SK-MEL-5 (cell line): ENCODE results near the gene CLNS1A. TPM values are rescaled to one million over a fixed set of nuclear protein-coding genes. Genes with fewer than 3 reads are reported as not detected.
"Not testable (repeated sequence)": the region's sequence is repeated elsewhere in the genome, so short reads cannot be mapped to it uniquely, and the experiment has no call there.

Source experiments
- DNase-seq: peaks from one replicate; pipeline ENCODE4 v3.0.0-alpha.2; 2016; ENCODE audit warnings: low read depth, low spot score
- in situ Hi-C: cut with HindIII; loops from 2 replicates; pipeline ENCODE4 v1.10.0; 2016; ENCODE audit warnings: low sequenced_read_pairs, high pct_unique_total_duplicates, low pct_unique_long_range_greater_than_20kb
- small RNA-seq, 2 experiments: library from RNA; depleted of rRNA; stranded (forward); fragments of <200 nt; gene quantifications; one replicate each; pipeline ENCODE3, GENCODE V24; 2014
- total RNA-seq: library from RNA; depleted of rRNA; stranded (reverse); fragments of >200 nt; shearing (Covaris generic); gene quantifications from 2 replicates; pipeline ENCODE4 v1.2.3, GENCODE V29; 2014; rRNA removed

The CLNS1A gene
- total RNA-seq, 1 experiment from 2014 or later, result 224 TPM

DNA sequence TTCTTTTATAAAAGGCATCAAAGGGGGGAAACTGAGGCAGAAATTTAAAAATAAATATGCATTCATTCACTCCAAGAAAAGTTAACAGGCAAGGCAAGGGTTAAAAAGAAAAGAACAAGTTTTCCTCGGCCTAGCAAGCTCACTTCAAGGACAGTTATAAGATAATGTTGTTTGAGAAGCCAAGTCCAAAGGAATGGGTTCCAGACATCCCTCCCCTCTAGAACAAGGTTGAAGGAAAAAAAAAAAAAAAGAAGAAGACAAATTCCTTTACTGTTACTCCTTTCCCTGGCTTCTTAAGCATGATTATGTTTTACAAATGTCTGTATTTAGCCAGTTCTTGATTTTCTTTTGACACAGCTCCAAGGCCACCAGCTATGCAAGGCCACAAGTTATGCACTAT lies 62.2 kb downstream of the CLNS1A start:
- in situ Hi-C loops, DNase-seq: not testable (repeated sequence)

DNA sequence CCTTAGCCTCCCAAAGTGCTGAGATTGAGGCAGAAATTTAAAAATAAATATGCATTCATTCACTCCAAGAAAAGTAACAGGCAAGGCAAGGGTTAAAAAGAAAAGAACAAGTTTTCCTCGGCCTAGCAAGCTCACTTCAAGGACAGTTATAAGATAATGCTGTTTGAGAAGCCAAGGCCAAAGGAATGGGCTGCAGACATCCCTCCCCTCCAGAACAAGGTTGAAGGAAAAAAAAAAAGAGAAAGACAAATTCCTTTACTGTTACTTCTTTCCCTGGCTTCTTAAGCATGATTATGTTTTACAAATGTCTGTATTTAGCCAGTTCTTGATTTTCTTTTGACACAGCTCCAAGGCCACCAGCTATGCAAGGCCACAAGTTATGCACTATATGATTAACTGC lies 66.7 kb downstream of the CLNS1A start:
- DNase-seq, in situ Hi-C loops: not testable (repeated sequence)

DNA sequence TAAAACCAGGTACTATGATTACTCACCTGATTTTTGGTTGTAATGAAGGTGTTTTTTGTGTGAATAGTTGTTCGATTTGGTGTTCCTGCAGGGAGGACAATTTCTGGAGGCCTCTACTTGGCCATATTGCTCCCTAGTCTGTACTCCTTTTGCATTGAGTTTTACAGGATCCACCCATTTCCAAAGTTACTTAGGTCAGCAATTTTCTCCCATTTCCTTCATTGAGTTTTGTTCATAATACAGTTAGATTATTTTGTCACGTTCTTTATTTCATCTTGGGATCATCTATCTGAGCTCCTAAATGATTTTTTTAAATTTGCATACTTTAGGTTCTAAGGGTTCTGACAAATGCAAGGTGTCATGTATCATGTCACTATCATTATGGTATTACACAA lies 67.9 kb downstream of the CLNS1A start:
- in situ Hi-C loops, result no loop called here
- DNase-seq, result no peak

DNA sequence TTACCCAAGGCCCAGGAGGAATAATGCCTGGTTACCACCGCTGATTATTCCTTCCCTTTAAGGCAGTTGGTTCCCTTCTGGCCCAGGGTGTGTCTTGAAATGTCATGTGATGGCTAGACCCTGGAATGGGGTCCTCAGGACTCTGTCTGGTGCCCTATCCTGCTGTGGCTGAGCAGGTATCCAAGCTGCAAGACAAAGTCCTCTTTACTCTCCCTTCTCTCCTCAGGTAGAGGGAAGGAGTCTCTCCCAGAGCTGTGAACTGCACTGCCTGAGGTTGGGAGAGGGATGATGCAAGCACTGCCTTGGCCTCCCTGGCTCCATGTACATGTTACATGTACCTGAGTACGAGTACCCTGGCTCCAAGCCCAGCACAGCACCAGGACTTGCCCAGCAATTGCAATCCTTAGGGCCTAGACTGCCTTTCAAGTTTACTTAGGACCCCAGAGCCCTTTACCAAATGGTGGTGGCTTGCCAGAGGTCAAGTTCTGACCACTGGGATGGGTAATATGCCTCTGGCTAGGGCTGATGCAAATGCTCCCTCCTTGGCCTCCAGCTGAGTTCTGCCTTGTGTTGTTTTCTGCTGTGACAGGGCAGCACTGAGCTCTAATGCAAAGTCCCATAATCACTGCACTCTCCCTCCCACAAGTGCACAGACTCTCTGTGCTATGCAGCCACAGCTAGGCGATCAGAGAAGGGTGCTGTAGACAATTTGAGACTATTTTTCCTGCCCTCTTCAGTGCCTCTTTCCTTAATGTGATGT lies 68.5 kb downstream of the CLNS1A start:
- in situ Hi-C loops, result no loop called here
- DNase-seq, result no peak

DNA sequence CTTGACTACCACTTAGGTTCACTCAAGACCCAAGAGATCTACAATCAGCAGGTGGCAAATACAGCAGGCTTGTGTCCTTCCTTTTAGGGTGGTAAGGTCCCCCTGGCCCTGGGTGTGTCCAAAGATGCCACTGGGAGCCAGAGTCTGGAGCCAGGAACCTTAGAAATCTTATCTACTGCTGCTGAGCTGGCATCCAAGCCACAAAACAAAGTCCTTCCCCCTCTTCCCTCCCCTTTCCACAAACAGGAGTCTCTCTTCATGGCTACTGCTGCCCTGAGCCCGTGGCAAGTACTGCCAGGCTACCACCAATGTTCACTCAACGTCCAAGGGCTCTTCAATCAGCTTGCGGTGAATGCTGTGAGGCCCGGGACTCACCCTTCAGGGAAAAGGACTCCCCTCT lies 69.3 kb downstream of the CLNS1A start:
- in situ Hi-C loops, result no loop called here
- DNase-seq, result no peak

Small RNAs within 50 kb of the gene (small RNA-seq; reads per million reads assigned to genes)
- gene RNU7-59P, result 0 reads per million in 2 experiments

Other genes starting within 250 kb of the CLNS1A start
- gene PAK1, start 163.7 kb downstream of the CLNS1A start, total RNA-seq, result 28.8 and 29.0 TPM in 2 replicates
- 0.67 and 1.4 TPM in 2 replicates for gene AQP11, start 47.8 kb downstream of the CLNS1A start, total RNA-seq
- 12.1 and 12.3 TPM in 2 replicates for gene RSF1, start 182.9 kb upstream of the CLNS1A start, total RNA-seq
- 6.5 and 7.3 TPM in 2 replicates for gene AAMDC, start 183.3 kb upstream of the CLNS1A start, total RNA-seq